ENCODE measurements around the gene SNX11. TPM values are rescaled to one million over a fixed set of nuclear protein-coding genes. Genes with fewer than 3 reads are reported as not detected.

Gene SNX11
- polyA plus RNA-seq, 4 donors = 12.5 to 17.4 (median 15.8) TPM

DNA sequence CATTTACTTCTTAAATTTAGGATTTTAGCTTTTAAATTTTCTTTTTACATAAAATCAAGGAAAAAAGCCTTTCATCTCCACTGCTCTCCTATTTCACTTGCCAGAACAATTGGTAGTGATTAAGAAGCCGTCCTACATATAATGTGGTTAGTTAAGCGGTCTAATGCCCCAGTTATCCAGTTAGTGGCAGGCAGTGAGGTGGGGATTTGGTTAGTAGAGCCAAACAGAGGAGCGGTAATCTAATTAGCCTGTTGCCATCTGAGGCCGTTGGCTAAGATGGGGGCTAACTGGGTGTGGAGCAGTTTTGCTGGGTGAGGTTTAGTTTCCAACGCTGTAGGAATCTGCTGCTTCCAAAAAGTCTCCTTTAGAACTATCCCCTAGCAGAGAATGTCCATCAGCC is 22.4 kb downstream of the SNX11 start:
- no peak for DNase-seq (ENCODE audit: low read depth in 4 of 4, low spot score in 3 of 4)

- DNase-seq (ENCODE audit: low read depth in 4 of 4, low spot score in 3 of 4) = peak in 2 of 4 donors; percentile 64 to 66
Measured at GRCh38 chr17:48131216-48131824, 23.8 kb downstream of the SNX11 start.

- DNase-seq (ENCODE audit: low read depth in 4 of 4, low spot score in 3 of 4) = no peak
Measured at GRCh38 chr17:48132385-48132784, 24.8 kb downstream of the SNX11 start.

DNA sequence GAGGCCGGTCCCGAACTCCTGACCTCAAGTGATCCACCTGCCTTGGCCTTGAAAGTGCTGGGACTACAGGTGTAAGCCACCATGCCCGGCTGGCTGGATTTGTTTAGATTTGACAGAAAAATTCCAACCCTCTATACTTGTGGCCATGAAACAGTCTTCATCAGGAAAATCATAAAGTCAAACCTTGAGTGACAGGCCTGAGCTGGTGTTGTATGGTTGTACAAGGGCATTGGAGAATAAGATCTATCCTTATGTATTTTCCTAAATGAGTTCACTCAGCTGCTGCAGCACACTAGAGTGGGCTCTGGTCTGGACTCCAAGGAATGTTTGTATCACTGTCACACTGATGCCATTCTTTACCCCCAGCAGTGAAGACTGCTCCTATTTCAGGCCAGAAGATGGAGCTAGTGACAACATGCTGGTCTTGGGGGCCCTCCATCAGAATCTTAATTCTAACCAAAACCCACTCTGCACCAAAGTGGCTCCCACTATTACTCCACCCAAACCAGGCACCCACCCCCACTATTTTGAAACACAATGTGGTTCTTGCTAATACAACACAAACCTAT is 27.4 kb downstream of the SNX11 start:
- DNase-seq (ENCODE audit: low read depth in 4 of 4, low spot score in 3 of 4) = no peak

DNA sequence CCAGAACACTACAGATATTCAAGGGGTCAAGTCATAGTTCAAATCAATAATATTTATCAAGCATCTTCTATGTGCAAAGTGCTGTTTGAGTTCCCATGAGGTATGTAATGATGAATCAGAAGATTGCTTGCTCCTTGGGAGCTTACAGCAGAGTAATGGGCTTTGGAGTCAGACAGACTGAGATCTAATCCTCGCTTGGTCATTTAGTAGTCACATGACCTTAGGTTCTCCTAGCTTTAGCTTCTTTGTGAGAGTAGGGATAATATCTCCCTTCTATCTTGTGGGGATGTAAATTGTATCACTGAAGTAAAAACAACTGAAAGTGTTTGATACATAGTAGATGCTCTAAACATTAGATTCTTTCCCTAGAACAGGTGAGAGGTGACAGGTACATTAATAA is 30.1 kb downstream of the SNX11 start:
- DNase-seq (ENCODE audit: low read depth in 4 of 4, low spot score in 3 of 4) = no peak

GRCh38 chr17:48139944-48140343 is 32.4 kb downstream of the SNX11 start:
- DNase-seq (ENCODE audit: low read depth in 4 of 4, low spot score in 3 of 4) = no peak

DNA sequence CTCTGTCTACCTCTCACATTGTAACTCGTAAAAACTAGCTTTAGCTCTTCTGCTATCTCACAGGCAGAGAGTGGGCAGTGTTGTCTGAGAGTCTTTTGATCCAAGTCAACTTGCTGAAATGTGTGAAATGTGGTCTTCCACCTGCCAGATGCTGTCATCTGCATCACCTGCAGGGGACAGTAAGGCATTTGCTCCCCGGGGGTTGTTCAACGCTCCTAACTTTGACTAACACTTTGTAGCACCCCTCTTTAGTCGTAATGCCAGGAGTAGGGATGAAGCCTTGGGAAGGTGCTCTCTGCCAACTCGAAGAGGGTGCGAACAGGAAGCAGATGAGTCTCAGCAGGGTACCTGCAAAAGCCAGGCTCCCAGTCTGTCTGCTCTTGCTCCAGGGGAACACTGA is 36.1 kb downstream of the SNX11 start:
- DNase-seq (ENCODE audit: low read depth in 4 of 4, low spot score in 3 of 4) = no peak

- no peak for DNase-seq (ENCODE audit: low read depth in 4 of 4, low spot score in 3 of 4)
Measured at GRCh38 chr17:48144231-48144630, 36.7 kb downstream of the SNX11 start.

DNA sequence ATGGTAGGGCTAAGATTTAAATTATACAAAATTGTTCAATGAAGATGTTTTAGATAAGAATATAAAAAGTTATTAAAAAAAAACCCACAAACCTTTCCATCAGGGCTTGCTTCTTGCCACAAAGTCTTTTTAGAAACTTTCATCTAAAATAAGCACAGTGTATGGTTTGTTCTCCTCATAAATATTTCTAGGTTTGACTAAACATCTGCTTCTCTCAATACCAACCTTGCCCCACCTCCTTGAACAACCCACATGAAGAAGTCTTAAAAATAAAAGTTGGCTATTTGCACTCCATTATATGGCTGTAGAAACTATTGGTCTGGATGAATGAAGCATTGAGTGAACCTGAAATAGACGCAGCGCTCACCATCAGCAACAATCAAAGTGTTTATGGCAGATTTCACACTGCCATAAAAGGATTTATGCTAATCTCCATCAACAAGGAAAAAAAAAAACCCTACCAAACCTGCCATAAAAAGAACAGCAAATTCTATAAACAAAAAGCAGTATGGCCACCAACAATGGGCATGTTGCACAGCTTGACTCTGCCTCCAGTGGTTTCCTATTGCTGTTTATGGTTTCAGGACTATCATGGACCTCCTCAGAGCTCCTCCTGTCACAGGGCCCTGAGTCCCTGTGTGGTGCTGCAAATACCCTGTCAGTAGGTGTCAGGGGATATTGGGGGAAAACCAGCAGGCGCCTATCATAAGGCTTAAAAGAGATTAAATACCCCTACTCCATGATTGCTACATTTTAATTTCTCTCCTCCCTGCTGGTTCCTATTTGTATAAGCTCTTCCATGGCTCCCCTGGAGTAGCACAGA is 37.6 kb downstream of the SNX11 start:
- DNase-seq (ENCODE audit: low read depth in 4 of 4, low spot score in 3 of 4) = no peak

DNA sequence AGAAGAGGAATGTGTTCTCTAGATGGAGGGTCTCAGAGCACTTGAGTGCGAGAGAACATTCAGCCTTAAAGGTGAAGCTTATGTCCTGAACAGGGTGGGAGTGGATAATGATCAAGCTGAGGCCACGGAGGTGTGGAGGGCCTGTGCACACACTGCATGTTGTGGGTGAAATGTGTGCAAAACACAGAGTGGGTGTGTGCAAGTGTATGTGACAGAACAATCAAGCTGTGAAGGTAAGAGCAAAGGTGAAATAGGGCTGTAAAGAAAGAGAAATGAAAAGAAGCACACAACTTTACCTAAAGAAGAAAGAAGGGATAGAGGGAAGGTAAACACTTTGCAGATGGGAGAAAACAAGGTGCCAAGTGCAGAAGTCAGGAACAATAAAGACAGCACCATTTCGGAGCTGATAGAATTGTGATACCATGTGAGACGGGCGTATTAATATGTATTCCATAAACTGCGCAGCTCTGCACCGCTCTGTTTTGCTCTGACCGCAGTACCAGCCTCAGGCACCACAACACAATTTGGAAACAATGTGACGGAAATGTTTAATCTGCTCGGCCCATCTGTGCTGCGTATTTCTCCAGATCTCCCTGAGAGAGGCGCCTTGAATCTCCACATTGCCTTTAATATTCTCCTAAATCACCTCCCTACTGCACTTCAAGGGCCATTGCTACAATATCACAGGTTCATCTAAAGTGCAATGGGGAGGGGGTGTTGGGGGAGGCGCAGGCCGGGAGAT is 40.6 kb downstream of the SNX11 start:
- no peak for DNase-seq (ENCODE audit: low read depth in 4 of 4, low spot score in 3 of 4)

GRCh38 chr17:48148854-48149786 is 41.6 kb downstream of the SNX11 start:
- DNase-seq (ENCODE audit: low read depth in 4 of 4, low spot score in 3 of 4) = no peak

DNA sequence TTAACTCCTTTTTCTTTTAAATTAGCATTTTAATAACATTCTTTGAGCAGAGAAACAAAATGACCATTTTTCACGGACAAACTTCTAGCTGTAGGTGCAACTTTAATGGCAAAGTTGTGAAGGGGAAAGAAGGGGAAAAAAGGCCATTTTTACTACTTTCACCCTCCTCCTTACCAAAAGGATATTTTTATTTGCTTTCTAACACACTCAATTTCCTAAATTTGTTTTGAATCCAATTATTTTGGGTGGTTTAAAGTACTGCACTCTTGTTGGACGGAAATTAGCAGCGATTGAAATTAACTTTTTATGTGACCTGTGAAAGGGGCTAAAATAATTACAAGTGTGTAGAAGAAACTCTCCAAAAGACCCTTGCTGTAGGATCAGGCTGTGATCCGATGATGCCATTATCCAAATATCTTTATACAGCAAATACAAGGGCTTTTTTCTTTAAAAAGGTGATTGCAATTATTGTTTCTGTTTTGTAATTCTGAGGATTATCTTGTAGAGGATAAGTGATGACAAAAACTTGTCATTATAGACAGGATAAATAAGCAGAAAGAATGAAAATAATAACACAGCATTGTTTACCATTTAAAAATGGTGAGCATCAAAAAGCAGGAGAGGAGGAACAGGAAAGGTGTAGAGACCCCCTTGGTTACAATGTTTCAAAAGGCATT is 42.4 kb downstream of the SNX11 start:
- no peak for DNase-seq (ENCODE audit: low read depth in 4 of 4, low spot score in 3 of 4)

GRCh38 chr17:48150597-48151001 is 43.0 kb downstream of the SNX11 start:
- no peak for DNase-seq (ENCODE audit: low read depth in 4 of 4, low spot score in 3 of 4)

DNA sequence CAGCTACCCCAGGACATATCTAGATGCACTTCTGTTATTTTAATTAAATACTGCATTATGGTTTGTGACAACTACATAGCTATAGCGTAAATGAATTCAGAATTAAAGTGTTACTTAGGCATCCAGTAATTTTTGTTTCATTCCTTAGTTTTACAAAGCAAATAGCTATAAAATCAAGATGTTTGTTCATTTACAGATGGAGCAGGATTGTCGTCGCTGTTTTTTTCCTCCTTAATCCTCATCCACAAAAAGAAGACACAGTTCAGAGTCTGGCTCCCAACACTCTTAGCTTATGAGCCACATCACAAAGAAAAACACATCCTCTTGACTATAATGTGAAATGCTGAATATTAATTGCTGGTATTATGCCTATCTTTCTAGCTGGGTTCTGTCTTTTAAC is 43.7 kb downstream of the SNX11 start:
- no peak for DNase-seq (ENCODE audit: low read depth in 4 of 4, low spot score in 3 of 4)

DNA sequence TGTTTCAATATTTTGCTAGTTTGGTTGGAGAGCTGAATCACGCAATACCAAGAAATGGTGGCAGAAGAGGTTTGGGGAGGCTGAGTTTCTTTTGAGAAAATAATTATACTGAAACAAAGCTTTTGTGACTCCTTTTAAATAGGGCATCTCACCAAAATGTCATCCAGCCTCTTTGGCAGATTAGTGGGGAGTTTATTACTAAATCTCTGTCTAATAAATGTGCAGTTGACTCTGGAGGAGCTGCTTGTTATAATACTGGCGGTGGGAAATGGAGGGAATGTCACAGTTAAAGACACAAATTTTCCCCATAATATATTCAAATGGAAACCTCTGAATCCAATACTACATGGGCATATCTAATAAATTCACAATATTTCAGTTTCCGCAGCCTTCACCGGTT is 44.7 kb downstream of the SNX11 start:
- no peak for DNase-seq (ENCODE audit: low read depth in 4 of 4, low spot score in 3 of 4)

DNA sequence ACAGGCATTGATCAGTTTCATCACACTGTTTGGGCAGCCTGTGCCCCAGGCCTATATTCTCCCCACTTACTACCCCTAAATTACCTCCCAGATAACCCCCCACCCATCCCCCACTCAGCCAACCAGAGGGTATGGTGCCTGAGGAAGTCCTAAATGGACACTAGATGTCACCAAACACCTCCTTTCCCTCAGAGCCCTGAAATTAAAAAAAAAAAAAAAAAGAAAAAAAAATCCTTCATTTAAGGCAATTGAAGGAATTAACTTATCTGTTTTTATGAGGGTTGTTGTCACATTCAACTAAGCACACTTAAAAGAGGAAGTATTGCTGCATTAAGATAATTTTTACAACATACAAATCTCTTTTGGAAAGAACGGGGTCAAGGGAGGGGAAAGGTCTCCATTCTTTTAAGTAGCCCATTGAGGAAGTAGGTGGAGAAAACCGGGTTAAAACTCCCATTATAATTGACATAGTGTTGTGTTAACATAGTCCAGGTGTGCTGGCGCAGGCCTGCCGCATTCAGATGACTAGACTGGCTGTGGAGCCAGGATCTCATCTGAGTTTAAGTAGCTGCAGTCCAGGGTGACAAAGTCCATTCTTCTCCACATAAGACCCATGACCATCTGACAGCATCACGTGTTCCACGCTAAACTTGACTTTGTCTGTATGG is 46.3 kb downstream of the SNX11 start:
- no peak for DNase-seq (ENCODE audit: low read depth in 4 of 4, low spot score in 3 of 4)

DNA sequence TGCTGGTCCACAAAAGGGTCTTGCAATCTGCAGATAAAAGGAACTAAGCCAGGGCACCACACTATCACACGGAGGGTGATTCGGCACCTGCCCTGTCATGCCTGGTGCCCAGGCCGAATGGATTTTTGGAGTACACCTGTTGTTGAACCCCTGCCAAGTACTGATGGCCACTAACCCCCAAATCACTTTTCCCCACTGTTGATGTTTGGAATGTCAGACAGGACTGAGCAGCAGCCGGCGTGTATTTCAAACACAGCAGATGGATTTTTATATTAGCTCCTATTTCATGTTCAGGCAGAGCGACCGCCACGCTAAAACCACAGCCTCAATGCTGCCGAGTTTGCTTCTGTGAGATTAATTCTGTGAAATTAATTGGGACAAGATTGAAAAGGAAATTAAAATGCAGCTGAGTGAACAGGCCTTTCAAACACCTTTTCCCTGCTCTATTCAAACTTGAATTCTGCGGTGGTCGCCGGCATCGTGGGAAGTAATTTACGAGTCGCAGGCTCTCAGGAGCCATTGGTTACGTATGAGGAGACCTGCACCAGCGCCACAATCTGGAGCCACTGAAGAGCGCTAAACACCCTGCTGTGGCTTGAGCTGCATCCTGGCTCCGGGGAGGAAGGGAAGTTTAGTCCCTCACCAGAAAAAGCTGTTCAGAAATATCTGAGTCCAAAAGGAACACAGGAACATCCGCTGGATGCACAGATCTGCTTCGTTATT is 48.5 kb downstream of the SNX11 start:
- no peak for DNase-seq (ENCODE audit: low read depth in 4 of 4, low spot score in 3 of 4)

GRCh38 chr17:48159232-48159631 is 51.7 kb downstream of the SNX11 start:
- no peak for DNase-seq (ENCODE audit: low read depth in 4 of 4, low spot score in 3 of 4)

Data from left renal pelvis (tissue), 4 donors.